Loucy (cell line): ENCODE data around the gene SPPL3.

Experiments
- CTCF ChIP-seq: fragments of 200-600 bp; sonication (generic); conservative IDR thresholded peaks from 2 replicates; pipeline ENCODE4 v1.5.1; 2014; ENCODE audit warnings: mild to moderate bottlenecking, antibody characterized with exemption, low read length
- EZH2phosphoT487 ChIP-seq: fragments of 200-600 bp; IDR thresholded peaks from 2 replicates; pipeline ENCODE4 v1.6.1; 2018; ENCODE audit warnings: antibody characterized with exemption, mild to moderate bottlenecking, moderate library complexity, borderline replicate concordance

GRCh38 chr12:120831648-120832267 lies 72.4 kb downstream of the SPPL3 start:
- TF ChIP-seq CTCF (no peak), EZH2phosphoT487 (no peak)
